Mucosa of descending colon (tissue), 3 donors: ENCODE results near the gene PNRC1. TPM values are rescaled to one million over a fixed set of nuclear protein-coding genes. Genes with fewer than 3 reads are reported as not detected.
A peak's percentile ranks its signal among the peaks of the same experiment; 100 is the strongest.

Source experiments
- ATAC-seq: fragments of 200-7000 bp; cut with Tn5 transposase; one replicate; pipeline ENCODE4 v1.9.1; 2020; ENCODE audit warnings: mild to moderate bottlenecking, moderate library complexity
- DNase-seq, 3 donors: peaks; one replicate each; pipeline ENCODE4 v3.0.0-alpha.2; 2020
- H3K36me3 ChIP-seq: fragments of 200-600 bp; one replicate; pipeline ENCODE4 v1.8.0; 2021; ENCODE audit warnings: low read depth, mild to moderate bottlenecking
- H3K4me1 ChIP-seq: fragments of 200-600 bp; one replicate; pipeline ENCODE4 v1.8.0; 2021; ENCODE audit warnings: low read depth, mild to moderate bottlenecking
- H3K4me3 ChIP-seq: fragments of 200-600 bp; one replicate; pipeline ENCODE4 v1.8.0; 2021; ENCODE audit warnings: mild to moderate bottlenecking
- H3K9me3 ChIP-seq: fragments of 200-600 bp; one replicate; pipeline ENCODE4 v1.8.0; 2021; ENCODE audit warnings: mild to moderate bottlenecking
- intact Hi-C, 2 donors: fragments of 100-400 bp; cut with DNase I in 1 of 2; cut with micrococcal nuclease in 1 of 2; formaldehyde crosslinking; loops; one replicate each; pipeline versions ENCODE4 v1.11.0 to v1.11.1; 2022; cut with DNase I, micrococcal nuclease
- total RNA-seq, 3 donors: library from RNA; stranded (reverse); fragmentation: NEBNext Ultra II Directional in 2 of 3; extraction: Animal tissue kit (Norgen Biotek cat#: 25700) in 2 of 3; gene quantifications; one replicate each; pipeline versions ENCODE4 v1.2.1 to v1.2.4, GENCODE V29; 2021 to 2023
- TF ChIP-seq, protein P1 (sequence below): fragments of 200-600 bp; IDR thresholded peaks from one replicate; pipeline ENCODE4 v1.8.0; 2022; ENCODE audit warnings: antibody characterized with exemption, mild to moderate bottlenecking
- donor health status: DM: no; HTN: no; CAD: no; lungs with moderate emphysema.
- donor health status: DM: no; HTN: no; CAD: no.
- donor health status: DM: no; HTN: yes; CAD: no.

Gene PNRC1
- total RNA-seq, 3 donors from 2014 or later, result 99.9 to 261 (median 102) TPM

DNA sequence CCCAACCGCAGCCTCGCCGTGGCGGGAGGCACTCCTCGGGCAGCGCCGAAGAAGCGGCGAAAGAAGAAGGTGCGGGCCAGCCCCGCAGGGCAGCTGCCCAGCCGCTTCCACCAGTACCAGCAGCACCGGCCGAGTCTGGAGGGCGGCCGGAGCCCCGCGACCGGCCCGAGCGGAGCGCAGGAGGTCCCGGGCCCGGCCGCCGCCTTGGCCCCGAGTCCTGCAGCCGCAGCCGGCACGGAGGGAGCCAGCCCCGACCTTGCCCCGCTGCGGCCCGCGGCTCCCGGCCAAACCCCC, 525 bp downstream of the PNRC1 start:
- Histone ChIP-seq H3K9me3 (no peaks in the 10 kb centered on the region), H3K36me3 (no peaks in the 10 kb centered on the region), H3K4me1 (peaks cover 8% of the 10 kb centered on the region), H3K4me3 (peak overlapping the region; percentile 100)
- TF ChIP-seq, protein P1, sequence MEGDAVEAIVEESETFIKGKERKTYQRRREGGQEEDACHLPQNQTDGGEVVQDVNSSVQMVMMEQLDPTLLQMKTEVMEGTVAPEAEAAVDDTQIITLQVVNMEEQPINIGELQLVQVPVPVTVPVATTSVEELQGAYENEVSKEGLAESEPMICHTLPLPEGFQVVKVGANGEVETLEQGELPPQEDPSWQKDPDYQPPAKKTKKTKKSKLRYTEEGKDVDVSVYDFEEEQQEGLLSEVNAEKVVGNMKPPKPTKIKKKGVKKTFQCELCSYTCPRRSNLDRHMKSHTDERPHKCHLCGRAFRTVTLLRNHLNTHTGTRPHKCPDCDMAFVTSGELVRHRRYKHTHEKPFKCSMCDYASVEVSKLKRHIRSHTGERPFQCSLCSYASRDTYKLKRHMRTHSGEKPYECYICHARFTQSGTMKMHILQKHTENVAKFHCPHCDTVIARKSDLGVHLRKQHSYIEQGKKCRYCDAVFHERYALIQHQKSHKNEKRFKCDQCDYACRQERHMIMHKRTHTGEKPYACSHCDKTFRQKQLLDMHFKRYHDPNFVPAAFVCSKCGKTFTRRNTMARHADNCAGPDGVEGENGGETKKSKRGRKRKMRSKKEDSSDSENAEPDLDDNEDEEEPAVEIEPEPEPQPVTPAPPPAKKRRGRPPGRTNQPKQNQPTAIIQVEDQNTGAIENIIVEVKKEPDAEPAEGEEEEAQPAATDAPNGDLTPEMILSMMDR, result no peak
- DNase-seq (no peak), ATAC-seq (peak; percentile 12)
- intact Hi-C loops, result loop anchor here in 1 of 2 donors (5.0 kb wide), 1 partner anchor 49 kb away; no protein-coding TSS in a partner anchor

DNA sequence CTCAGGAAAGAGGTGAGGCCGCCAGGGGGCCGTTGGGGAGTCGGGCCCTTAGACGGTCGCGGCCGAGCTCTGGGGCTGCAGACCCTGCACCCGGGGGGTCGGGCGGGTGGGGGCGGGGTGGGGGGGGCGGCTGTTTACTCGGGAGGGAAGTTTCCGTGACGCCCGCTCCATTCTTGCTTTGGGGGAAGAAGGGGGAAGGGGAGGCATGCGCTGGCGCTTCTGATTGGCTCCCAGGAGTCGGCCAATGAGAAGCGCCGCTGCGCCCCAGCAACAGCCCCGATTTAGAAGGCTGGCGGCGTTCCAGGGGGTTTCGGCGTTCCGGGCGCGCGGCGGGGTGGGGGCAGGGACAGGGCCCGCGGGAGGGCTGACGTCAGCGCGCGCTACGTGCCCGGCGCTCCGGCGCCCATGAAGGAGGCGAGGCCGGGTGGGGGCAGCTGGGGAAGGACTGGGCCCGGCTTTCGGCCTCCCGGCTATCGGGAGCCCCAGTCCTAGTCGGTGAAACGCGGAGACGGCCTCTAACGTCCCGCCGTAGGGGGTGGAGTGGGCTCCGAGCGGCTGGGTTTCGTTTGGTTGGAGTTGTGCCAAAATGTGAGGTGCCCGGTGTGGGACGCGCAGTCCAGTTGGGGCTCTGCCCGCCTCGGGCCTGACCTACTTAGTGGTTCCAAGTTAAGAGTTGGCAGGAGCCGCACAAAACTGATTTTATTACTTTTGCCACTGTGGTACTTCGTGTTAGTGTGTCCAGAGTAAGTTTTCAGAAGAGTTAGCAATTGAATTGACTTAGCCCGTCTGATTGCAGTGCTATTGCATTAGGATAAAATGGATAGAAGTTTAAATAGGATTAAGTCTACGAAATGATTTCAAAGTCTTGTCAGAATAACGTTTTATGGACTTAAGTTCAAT, 1.1 kb downstream of the PNRC1 start:
- DNase-seq (peak; percentile 99), ATAC-seq (peak; percentile 81)
- Histone ChIP-seq H3K36me3 (no peaks in the 10 kb centered on the region), H3K4me3 (peak overlapping the region; percentile 100), H3K9me3 (no peaks in the 10 kb centered on the region), H3K4me1 (peaks cover 8% of the 10 kb centered on the region)
- intact Hi-C loops, result loop anchor here in 1 of 2 donors (5.0 kb wide), 1 partner anchor 49 kb away; no protein-coding TSS in a partner anchor
- TF ChIP-seq, protein P1, result no peak

GRCh38 chr6:89082486-89082891, 1.9 kb downstream of the PNRC1 start:
- H3K4me1 ChIP-seq, result peaks cover 8% of the 10 kb centered on the region
- ATAC-seq (no peak), DNase-seq (peak in 1 of 3 donors; percentile 17)
- peak overlapping the region; percentile 100 for H3K4me3 ChIP-seq
- H3K9me3 ChIP-seq, result no peaks in the 10 kb centered on the region
- H3K36me3 ChIP-seq, result no peaks in the 10 kb centered on the region
- TF ChIP-seq, protein P1, result no peak
- intact Hi-C loops, result loop anchor here in 1 of 2 donors (5.0 kb wide), 1 partner anchor 50 kb away; no protein-coding TSS in a partner anchor

GRCh38 chr6:89084542-89084941, 4.0 kb downstream of the PNRC1 start:
- no peaks in the 10 kb centered on the region for H3K9me3 ChIP-seq

GRCh38 chr6:89084954-89085353, 4.4 kb downstream of the PNRC1 start:
- peaks cover 4% of the 10 kb centered on the region for H3K4me1 ChIP-seq
- intact Hi-C loops, result loop anchor here in 1 of 2 donors (5.0 kb wide), 1 partner anchor 53 kb away; no protein-coding TSS in a partner anchor
- H3K36me3 ChIP-seq, result no peaks in the 10 kb centered on the region
- TF ChIP-seq, protein P1, result no peak
- ATAC-seq, result no peak
- H3K9me3 ChIP-seq, result no peaks in the 10 kb centered on the region
- no peak overlapping the region for H3K4me3 ChIP-seq
- no peak for DNase-seq

More at GRCh38 chr6:89084542-89084941, 4.0 kb downstream of the PNRC1 start:
- no peak for DNase-seq
- TF ChIP-seq, protein P1, result no peak
- Histone ChIP-seq H3K36me3 (no peaks in the 10 kb centered on the region), H3K4me1 (peaks cover 6% of the 10 kb centered on the region), H3K4me3 (no peak overlapping the region)
- no peak for ATAC-seq
- intact Hi-C loops, result loop anchor here in 1 of 2 donors (5.0 kb wide), 1 partner anchor 52 kb away; no protein-coding TSS in a partner anchor
